ENCODE measurements around the gene VPS72. TPM values are rescaled to one million over a fixed set of nuclear protein-coding genes. Genes with fewer than 3 reads are reported as not detected.

VPS72 gene
- total RNA-seq, 1 donor from 2014 or later: 80.7 TPM

DNA sequence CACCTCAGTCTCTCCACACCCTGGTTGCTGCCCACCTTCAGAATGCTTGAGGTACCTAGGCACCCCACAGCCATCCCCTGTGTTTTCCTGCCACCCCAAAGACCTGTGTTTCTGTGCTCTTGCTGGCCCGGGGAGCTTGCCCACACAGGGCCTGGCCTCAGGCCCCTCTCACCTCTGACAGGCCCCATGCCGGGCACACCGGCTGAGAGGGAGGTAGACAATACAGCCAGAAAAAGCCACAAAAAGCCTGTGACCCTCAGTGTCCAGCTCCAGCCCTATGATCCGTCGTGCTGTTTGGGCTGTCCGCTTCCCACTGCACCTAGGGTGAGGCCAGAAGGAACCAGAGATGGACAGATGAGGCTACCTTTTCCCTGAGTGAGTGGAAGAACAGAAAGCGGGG, 55.0 kb downstream of the VPS72 start:
- Mint-ChIP-seq H3K4me3 (ENCODE audit: low read depth) (no peak overlapping the region), H3K9me3 (no peaks in the 10 kb centered on the region), H3K36me3 (ENCODE audit: low read depth) (no peaks in the 10 kb centered on the region), H3K4me1 (ENCODE audit: low read depth) (peaks cover 6% of the 10 kb centered on the region), H3K27me3 (ENCODE audit: low read depth) (peaks cover 2% of the 10 kb centered on the region), H3K27ac (no peak overlapping the region)
- DNase-seq (ENCODE audit: low spot score): no peak
- intact Hi-C loops (cut with micrococcal nuclease): no loop called here

DNA sequence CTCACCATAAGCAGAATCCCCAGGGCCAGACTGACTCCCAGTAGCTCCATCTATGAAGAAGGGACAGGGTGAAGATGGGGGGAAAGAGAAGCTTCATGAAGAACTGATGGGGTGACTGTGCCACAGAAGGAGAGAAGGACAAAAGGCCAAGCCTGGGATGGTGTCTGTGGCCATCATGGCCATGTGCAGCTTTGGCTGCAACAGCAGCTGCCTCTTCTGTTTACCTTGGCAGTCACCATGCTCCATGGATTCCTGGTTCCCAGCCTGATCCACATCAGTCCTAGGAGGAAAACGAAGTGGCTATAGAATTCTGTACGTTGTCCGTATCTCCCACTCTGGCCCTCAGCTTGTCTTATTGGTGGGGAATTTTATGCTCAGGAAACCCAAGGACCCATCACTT, 55.6 kb downstream of the VPS72 start:
- Mint-ChIP-seq H3K4me1 (ENCODE audit: low read depth) (peaks cover 6% of the 10 kb centered on the region), H3K36me3 (ENCODE audit: low read depth) (no peaks in the 10 kb centered on the region), H3K27me3 (ENCODE audit: low read depth) (no peaks in the 10 kb centered on the region), H3K9me3 (no peaks in the 10 kb centered on the region), H3K27ac (no peak overlapping the region), H3K4me3 (ENCODE audit: low read depth) (no peak overlapping the region)
- no peak for DNase-seq (ENCODE audit: low spot score)
- intact Hi-C loops (cut with micrococcal nuclease): no loop called here

DNA sequence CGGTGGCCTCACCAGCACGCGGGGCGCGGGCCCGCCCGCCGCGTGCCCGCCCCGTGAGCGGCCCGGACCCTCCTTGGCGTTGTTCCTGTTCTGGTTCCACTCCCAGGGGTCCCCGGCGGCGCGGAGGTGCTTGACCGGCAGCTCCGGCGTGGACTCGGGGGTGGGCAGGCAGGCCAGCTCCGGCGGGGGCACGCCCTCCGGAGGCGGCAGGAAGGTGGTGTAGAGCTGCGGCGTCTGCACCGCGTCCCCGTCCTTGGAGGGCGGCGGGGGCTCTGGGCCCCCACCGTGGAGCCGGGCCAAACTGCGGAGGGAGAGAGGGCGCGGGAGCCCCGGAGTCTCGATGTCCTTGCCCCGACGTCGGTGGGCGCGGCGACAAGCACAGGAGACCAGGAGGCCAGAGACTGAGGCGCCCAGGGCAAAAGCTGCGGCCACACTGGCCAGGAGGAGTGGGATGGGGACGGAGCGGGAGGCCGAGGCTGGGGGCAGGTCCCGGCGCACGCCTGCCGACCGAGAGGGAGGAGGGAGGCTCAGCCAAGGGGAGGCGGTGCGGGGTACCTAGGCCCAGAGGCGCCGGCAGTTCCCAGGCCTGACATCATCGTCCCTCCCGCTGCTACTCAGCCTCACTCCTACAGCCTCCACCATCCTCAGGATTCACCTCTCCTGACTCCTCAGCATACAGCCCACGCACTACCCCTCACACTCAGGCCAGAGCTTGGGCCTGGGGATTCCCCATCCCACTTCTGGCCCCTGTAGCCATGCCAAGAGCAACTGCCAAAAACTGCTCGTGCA, 56.8 kb downstream of the VPS72 start:
- intact Hi-C loops (cut with micrococcal nuclease): no loop called here
- Mint-ChIP-seq H3K27ac (no peak overlapping the region), H3K27me3 (ENCODE audit: low read depth) (no peaks in the 10 kb centered on the region), H3K36me3 (ENCODE audit: low read depth) (no peaks in the 10 kb centered on the region), H3K4me1 (ENCODE audit: low read depth) (peaks cover 6% of the 10 kb centered on the region), H3K4me3 (ENCODE audit: low read depth) (no peak overlapping the region), H3K9me3 (no peaks in the 10 kb centered on the region)
- DNase-seq (ENCODE audit: low spot score): no peak

DNA sequence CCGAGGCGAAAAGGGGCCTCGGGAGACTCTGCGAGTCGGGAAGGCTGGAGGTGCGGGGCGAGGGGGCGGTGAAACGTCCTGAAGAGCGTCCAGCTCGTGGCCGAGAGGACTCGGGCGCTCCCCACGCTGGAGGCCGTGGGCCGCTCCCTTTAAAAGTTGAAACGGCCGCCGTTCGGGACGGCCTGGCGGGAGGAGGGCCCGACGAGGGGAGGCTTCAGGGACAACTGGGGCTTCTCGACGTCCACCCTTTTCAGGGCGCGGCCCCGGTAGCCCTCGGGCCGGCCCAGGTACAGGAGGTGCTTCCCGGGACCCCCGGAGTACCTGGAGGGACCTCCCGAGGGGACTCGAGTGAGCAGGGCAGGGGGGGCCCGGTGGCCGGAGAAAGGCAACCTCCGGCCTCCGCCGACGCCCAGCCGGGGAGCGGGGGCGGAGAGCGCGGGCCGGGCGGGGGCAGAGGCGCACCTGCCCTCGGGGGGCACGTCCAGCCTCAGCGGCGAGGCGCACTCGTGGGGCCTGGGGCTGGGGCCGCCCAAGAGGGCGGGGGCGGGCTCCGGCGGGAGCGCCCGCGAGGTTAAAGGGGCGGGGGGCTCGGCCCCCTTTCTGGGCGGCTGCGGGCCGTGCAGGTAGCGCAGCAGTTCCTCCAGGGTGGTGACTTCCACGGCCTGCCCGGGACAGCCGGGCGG, 57.5 kb downstream of the VPS72 start:
- DNase-seq (ENCODE audit: low spot score): no peak
- H3K4me3 Mint-ChIP-seq (ENCODE audit: low read depth): no peak overlapping the region
- no peaks in the 10 kb centered on the region for H3K9me3 Mint-ChIP-seq
- H3K4me1 Mint-ChIP-seq (ENCODE audit: low read depth): peaks cover 6% of the 10 kb centered on the region
- H3K27me3 Mint-ChIP-seq (ENCODE audit: low read depth): no peaks in the 10 kb centered on the region
- no peaks in the 10 kb centered on the region for H3K36me3 Mint-ChIP-seq (ENCODE audit: low read depth)
- no peak overlapping the region for H3K27ac Mint-ChIP-seq
- intact Hi-C loops (cut with micrococcal nuclease): no loop called here

DNA sequence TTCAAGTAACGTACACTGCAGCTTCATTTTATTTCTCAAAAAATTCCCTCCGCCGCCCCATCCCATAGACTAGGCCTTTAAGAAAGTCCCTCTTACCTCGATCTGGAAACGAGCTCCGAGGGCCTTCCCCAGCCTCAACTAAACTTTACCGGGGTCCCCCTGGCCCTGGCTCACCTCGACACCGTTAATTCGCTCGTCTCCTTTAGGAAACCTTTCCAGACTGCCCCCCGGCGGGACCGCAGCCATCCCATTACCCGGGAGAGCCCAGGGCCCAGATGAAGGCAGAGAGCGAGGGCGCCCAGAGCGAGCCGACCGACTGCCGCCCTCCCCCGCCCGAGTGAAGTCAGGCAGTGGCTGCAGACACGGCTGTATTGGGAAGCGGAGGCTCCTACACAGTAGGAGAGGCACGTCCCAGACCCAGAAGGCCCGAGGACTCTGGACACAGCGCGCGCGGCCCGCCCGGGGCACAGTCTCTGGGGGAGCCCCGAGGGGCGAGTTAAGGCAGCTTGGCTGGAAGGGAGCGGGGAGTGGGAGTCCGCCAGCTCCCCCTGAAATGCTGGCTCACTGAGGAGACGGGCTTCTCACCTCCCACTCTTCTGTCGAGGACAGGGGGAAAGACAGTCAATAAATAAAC, 58.2 kb downstream of the VPS72 start:
- H3K4me3 Mint-ChIP-seq (ENCODE audit: low read depth): peak overlapping the region; percentile 56
- no peaks in the 10 kb centered on the region for H3K36me3 Mint-ChIP-seq (ENCODE audit: low read depth)
- H3K4me1 Mint-ChIP-seq (ENCODE audit: low read depth): peaks cover 6% of the 10 kb centered on the region
- no peaks in the 10 kb centered on the region for H3K9me3 Mint-ChIP-seq
- DNase-seq (ENCODE audit: low spot score): no peak
- intact Hi-C loops (cut with micrococcal nuclease): loop anchor here (1.0 kb wide), 1 partner anchor 14 kb away; the partner anchor contains the start of gene SEMA6C
- no peaks in the 10 kb centered on the region for H3K27me3 Mint-ChIP-seq (ENCODE audit: low read depth)
- H3K27ac Mint-ChIP-seq: peak overlapping the region; percentile 60

DNA sequence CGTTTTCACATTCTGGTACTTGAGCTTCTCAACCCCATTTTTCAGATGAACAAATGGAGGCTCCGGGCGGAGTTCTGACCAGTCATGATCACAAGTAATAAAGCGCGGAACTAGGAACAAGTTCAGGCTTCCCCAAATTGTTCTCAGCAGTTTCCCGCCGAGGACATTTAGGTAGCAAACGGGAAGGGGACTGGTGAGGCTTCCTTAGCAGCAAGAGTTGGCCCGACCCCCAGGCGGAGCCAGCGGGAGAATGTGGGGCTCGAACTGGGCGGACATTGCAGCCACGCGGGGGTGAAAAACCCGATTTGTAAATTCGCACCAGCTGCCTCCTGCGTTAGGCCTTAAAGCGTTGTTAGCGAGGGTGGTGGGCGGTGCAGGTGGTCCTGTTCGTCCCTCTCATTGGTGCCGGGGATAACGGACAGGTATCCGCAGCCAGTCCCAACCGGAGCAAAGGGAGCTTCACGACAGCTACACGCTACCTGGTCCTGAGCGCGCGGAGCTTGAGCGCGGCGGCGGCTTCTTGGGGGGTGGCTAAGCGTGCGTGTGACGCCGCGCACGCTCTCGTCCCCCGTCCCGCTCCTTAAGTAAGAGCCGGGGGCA, 58.9 kb downstream of the VPS72 start:
- peak; percentile 65 for DNase-seq (ENCODE audit: low spot score)
- Mint-ChIP-seq H3K27ac (peak overlapping the region; percentile 60), H3K27me3 (ENCODE audit: low read depth) (no peaks in the 10 kb centered on the region), H3K4me1 (ENCODE audit: low read depth) (peaks cover 6% of the 10 kb centered on the region), H3K9me3 (no peaks in the 10 kb centered on the region), H3K36me3 (ENCODE audit: low read depth) (no peaks in the 10 kb centered on the region), H3K4me3 (ENCODE audit: low read depth) (peak overlapping the region; percentile 56)
- intact Hi-C loops (cut with micrococcal nuclease): loop anchor here (1.0 kb wide), 1 partner anchor 15 kb away; the partner anchor contains the start of gene SEMA6C

DNA sequence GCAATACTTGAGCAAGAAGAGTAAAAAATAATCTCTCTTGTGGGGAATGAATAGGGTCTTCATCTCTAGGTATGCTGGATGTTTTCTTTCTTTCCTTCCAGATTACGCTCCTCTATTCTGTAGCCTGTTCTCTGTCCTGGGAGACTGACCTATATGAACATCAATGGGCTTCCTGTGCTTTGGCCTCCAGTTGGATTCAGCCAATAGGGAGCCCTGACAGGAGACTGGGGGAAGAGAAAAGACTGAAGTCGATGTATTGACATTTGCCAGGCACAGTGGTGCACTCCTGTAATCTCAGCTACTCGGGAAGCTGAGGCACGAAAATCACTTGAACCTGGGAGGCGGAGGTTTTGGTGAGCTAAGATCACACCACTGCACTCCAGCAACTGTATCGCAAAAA, 61.2 kb downstream of the VPS72 start:
- Mint-ChIP-seq H3K27ac (no peak overlapping the region), H3K9me3 (no peaks in the 10 kb centered on the region), H3K27me3 (ENCODE audit: low read depth) (no peaks in the 10 kb centered on the region), H3K4me3 (ENCODE audit: low read depth) (no peak overlapping the region), H3K36me3 (ENCODE audit: low read depth) (peaks cover 3% of the 10 kb centered on the region), H3K4me1 (ENCODE audit: low read depth) (peaks cover 5% of the 10 kb centered on the region)
- DNase-seq (ENCODE audit: low spot score): no peak
- intact Hi-C loops (cut with micrococcal nuclease): no loop called here

Other genes starting within 250 kb of the VPS72 start
- 176 and 196 TPM in 2 replicates for gene CERS2, start 215.4 kb downstream of the VPS72 start, total RNA-seq
- gene ANXA9, start 207.9 kb downstream of the VPS72 start, total RNA-seq: 0.32 TPM in 1 of 2 replicates, not detected in the other
- gene MINDY1, start 183.3 kb downstream of the VPS72 start, total RNA-seq: 16.2 and 16.8 TPM in 2 replicates
- 15.1 and 15.5 TPM in 2 replicates for gene PRUNE1, start 181.7 kb downstream of the VPS72 start, total RNA-seq
- 1.5 TPM in 2 replicates for gene BNIPL, start 153.6 kb downstream of the VPS72 start, total RNA-seq
- gene C1orf56, start 142.4 kb downstream of the VPS72 start, total RNA-seq: 2.0 and 2.2 TPM in 2 replicates
- gene CDC42SE1, start 130.6 kb downstream of the VPS72 start, total RNA-seq: 176 TPM in 2 replicates
- gene MLLT11, start 129.8 kb downstream of the VPS72 start, total RNA-seq: 3.7 and 3.8 TPM in 2 replicates
- gene GABPB2, start 119.4 kb downstream of the VPS72 start, total RNA-seq: 14.4 and 15.9 TPM in 2 replicates
- 1.7 and 2.0 TPM in 2 replicates for gene SEMA6C, start 43.6 kb downstream of the VPS72 start, total RNA-seq
- gene TNFAIP8L2, start 33.5 kb downstream of the VPS72 start, total RNA-seq: 24.3 and 28.7 TPM in 2 replicates
- 3.6 and 4.9 TPM in 2 replicates for gene LYSMD1, start 24.3 kb downstream of the VPS72 start, total RNA-seq
- 82.4 and 89.1 TPM in 2 replicates for gene SCNM1, start 24.1 kb downstream of the VPS72 start, total RNA-seq
- 1.0 TPM in 1 of 2 replicates, not detected in the other for gene TMOD4, start 14.2 kb downstream of the VPS72 start, total RNA-seq
- gene PIP5K1A, start 8.4 kb upstream of the VPS72 start, total RNA-seq: 82.2 and 83.9 TPM in 2 replicates
- gene PSMD4, start 64.5 kb upstream of the VPS72 start, total RNA-seq: 271 and 280 TPM in 2 replicates
- 25.0 and 25.3 TPM in 2 replicates for gene ZNF687, start 92.1 kb upstream of the VPS72 start, total RNA-seq
- gene PI4KB, start 137.2 kb upstream of the VPS72 start, total RNA-seq: 53.6 and 57.3 TPM in 2 replicates
- 68.9 and 85.5 TPM in 2 replicates for gene RFX5, start 157.1 kb upstream of the VPS72 start, total RNA-seq
- gene SELENBP1, start 182.5 kb upstream of the VPS72 start, total RNA-seq: not detected in 2 replicates
- 443 and 458 TPM in 2 replicates for gene PSMB4, start 209.4 kb upstream of the VPS72 start, total RNA-seq